ENCODE data around the gene RECQL.

- TF ChIP-seq SP1 (CRISPR knock-in tag; conservative IDR thresholded peaks at IDR 0.05) (no peak), USF2 (CRISPR knock-in tag; IDR thresholded peaks at IDR 0.05) (no peak), CTCF (IDR thresholded peaks at IDR 0.05) (no peak), IRF1 (CRISPR knock-in tag; IDR thresholded peaks at IDR 0.05) (no peak), ATF3 (CRISPR knock-in tag; conservative IDR thresholded peaks at IDR 0.05) (no peak), EMX1 (CRISPR knock-in tag; IDR thresholded peaks at IDR 0.05) (no peak), ETV6 (CRISPR knock-in tag; IDR thresholded peaks at IDR 0.05) (no peak), ZNF263 (CRISPR knock-in tag; IDR thresholded peaks at IDR 0.05; ENCODE audit: low read depth) (no peak), MXD4 (CRISPR knock-in tag; IDR thresholded peaks at IDR 0.05; ENCODE audit: borderline replicate concordance) (no peak), TP53 (CRISPR knock-in tag; IDR thresholded peaks at IDR 0.05) (no peak)
- TF ChIP-seq, protein P1, sequence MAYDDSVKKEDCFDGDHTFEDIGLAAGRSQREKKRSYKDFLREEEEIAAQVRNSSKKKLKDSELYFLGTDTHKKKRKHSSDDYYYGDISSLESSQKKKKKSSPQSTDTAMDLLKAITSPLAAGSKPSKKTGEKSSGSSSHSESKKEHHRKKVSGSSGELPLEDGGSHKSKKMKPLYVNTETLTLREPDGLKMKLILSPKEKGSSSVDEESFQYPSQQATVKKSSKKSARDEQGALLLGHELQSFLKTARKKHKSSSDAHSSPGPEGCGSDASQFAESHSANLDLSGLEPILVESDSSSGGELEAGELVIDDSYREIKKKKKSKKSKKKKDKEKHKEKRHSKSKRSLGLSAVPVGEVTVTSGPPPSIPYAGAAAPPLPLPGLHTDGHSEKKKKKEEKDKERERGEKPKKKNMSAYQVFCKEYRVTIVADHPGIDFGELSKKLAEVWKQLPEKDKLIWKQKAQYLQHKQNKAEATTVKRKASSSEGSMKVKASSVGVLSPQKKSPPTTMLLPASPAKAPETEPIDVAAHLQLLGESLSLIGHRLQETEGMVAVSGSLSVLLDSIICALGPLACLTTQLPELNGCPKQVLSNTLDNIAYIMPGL (CRISPR knock-in tag; IDR thresholded peaks at IDR 0.05): no peak
- TF ChIP-seq, protein P2, sequence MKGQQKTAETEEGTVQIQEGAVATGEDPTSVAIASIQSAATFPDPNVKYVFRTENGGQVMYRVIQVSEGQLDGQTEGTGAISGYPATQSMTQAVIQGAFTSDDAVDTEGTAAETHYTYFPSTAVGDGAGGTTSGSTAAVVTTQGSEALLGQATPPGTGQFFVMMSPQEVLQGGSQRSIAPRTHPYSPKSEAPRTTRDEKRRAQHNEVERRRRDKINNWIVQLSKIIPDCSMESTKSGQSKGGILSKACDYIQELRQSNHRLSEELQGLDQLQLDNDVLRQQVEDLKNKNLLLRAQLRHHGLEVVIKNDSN (CRISPR knock-in tag; IDR thresholded peaks at IDR 0.05): no peak
Measured at GRCh38 chr12:21518451-21518850, 17.0 kb upstream of the RECQL start.
